Lower leg skin (tissue), 3 donors: ENCODE data around the gene CNTFR.

Experiments
- POLR2A ChIP-seq, 2 donors: fragments of 450-650 bp; IDR thresholded peaks; one replicate each; pipeline ENCODE4 v1.6.1; 2016 to 2017; ENCODE audit warnings: antibody characterized with exemption in 2 of 2, mild to moderate bottlenecking in 1 of 2, moderate library complexity in 1 of 2
- TF ChIP-seq, protein P1 (sequence below), 3 donors: fragments of 450-650 bp; IDR thresholded peaks; one replicate each; pipeline ENCODE4 v1.5.1; 2016; ENCODE audit warnings: antibody characterized with exemption in 3 of 3, mild to moderate bottlenecking in 3 of 3, moderate library complexity in 2 of 3

DNA sequence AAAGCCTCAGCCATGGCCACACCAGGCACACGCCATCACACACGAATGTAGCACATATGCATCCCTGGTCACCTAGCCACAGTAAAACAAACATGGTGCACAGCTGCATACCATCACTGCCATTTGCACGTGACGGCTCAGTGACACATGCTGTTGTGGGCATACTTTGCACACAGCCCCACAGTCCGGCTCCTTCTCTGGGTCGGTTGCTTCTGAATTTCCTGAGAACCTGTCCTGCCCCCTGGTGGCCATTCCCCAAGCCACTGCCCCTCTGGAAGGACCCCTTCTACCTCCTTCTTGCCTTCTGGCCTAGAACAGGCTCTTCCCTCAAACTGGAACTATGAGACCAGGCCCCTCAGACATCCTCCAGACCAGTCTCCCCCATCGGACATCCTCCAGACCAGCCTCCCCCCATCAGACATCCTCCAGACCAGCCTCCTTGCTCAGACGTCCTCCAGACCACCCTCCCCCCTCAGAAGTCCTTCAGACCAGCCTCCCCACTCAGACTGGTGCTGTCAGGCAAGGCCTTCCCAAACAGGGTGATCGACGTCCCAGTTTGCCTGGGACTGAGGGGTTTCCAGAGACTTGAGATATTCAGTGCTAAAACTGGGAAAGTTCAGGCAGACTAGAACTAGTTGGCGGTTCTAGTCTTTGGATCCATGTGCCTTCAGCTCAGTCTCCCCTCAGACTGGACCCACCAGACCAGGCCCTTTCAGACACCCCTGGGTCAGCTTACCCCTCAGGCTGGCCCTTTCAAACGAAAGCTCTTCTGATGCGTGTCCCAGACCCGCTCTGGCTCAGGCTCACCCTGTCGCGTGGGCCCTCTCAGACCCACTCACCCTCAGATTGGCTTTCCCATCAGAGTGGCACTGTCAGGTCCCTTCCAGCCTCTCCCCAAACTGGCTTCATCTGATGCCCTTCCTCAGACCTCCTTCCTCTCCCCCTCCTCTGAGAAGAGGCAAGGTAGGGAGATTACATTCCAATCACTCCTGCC, 42.4 kb downstream of the CNTFR start:
- TF ChIP-seq, protein P1, sequence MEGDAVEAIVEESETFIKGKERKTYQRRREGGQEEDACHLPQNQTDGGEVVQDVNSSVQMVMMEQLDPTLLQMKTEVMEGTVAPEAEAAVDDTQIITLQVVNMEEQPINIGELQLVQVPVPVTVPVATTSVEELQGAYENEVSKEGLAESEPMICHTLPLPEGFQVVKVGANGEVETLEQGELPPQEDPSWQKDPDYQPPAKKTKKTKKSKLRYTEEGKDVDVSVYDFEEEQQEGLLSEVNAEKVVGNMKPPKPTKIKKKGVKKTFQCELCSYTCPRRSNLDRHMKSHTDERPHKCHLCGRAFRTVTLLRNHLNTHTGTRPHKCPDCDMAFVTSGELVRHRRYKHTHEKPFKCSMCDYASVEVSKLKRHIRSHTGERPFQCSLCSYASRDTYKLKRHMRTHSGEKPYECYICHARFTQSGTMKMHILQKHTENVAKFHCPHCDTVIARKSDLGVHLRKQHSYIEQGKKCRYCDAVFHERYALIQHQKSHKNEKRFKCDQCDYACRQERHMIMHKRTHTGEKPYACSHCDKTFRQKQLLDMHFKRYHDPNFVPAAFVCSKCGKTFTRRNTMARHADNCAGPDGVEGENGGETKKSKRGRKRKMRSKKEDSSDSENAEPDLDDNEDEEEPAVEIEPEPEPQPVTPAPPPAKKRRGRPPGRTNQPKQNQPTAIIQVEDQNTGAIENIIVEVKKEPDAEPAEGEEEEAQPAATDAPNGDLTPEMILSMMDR (IDR thresholded peaks at IDR 0.05): peak in 1 of 3 donors; percentile 41
- TF ChIP-seq POLR2A (IDR thresholded peaks at IDR 0.05): no peak
